HUES64 (cell line): ENCODE measurements around the gene RMND5A.

ENCODE experiments used
- H3K27ac ChIP-seq: 2 replicates; pipeline ENCODE4 v1.7.0; 2013; ENCODE audit warnings: low read depth, low read length, inconsistent platforms
- H3K27me3 ChIP-seq: 2 replicates; pipeline ENCODE4 v1.6.1; 2013; ENCODE audit warnings: mild to moderate bottlenecking, low read length; ENCODE audit not compliant: insufficient read depth
- H3K36me3 ChIP-seq: 2 replicates; pipeline ENCODE4 v1.6.1; 2013; ENCODE audit warnings: mild to moderate bottlenecking, low read length; ENCODE audit not compliant: insufficient read depth
- H3K4me1 ChIP-seq: 2 replicates; pipeline ENCODE4 v1.6.1; 2013; ENCODE audit warnings: mild to moderate bottlenecking, low read length, moderate library complexity; ENCODE audit not compliant: insufficient read depth
- H3K4me3 ChIP-seq: 2 replicates; pipeline ENCODE4 v1.5.1; 2013; ENCODE audit warnings: mild to moderate bottlenecking, low read length, moderate library complexity
- H3K9ac ChIP-seq: 2 replicates; pipeline ENCODE4 v1.6.1; 2013; ENCODE audit warnings: mild to moderate bottlenecking, low read depth, low read length
- H3K9me3 ChIP-seq: 2 replicates; pipeline ENCODE4 v1.6.1; 2013; ENCODE audit warnings: low read depth, low read length; ENCODE audit not compliant: insufficient read depth
- WGBS: fragments of 150-250, 120-280 bp; methylation state at CpG from one replicate; pipeline ENCODE4 v1.1.7; 2013; ENCODE audit warnings: missing lambda C conversion rate; 5-methylcytosine and 5-hydroxymethylcytosine counted together

The RMND5A gene

GRCh38 chr2:86785456-86785855 is 65.4 kb downstream of the RMND5A start:
- no peaks in the 10 kb centered on the region for H3K4me1 ChIP-seq
- no peak overlapping the region for H3K9ac ChIP-seq
- H3K36me3 ChIP-seq, result no peaks in the 10 kb centered on the region
- H3K27ac ChIP-seq, result no peak overlapping the region
- 89% methylated on average over 7 of the region's 9 CpGs for WGBS
- H3K9me3 ChIP-seq, result no peaks in the 10 kb centered on the region
- no peak overlapping the region for H3K4me3 ChIP-seq
- H3K27me3 ChIP-seq, result peaks cover 42% of the 10 kb centered on the region

- 0 out of 2 replicates have a peak, but pooled peaks cover 2% of the 10 kb centered on the region for H3K4me1 ChIP-seq
- H3K36me3 ChIP-seq, result no peaks in the 10 kb centered on the region
- peaks cover 48% of the 10 kb centered on the region for H3K27me3 ChIP-seq
- 81% methylated on average over 10 of the region's 10 CpGs for WGBS
- H3K4me3 ChIP-seq, result no peak overlapping the region
- no peaks in the 10 kb centered on the region for H3K9me3 ChIP-seq
- no peak overlapping the region for H3K9ac ChIP-seq
- H3K27ac ChIP-seq, result no peak overlapping the region
Observed at GRCh38 chr2:86786001-86786536, 66.0 kb downstream of the RMND5A start.

GRCh38 chr2:86787736-86788135 is 67.6 kb downstream of the RMND5A start:
- H3K27ac ChIP-seq, result no peak overlapping the region
- H3K27me3 ChIP-seq, result peaks cover 65% of the 10 kb centered on the region
- no peaks in the 10 kb centered on the region for H3K9me3 ChIP-seq
- no peak overlapping the region for H3K9ac ChIP-seq
- H3K4me1 ChIP-seq, result peaks cover 7% of the 10 kb centered on the region; the same call in 1 of the 2 replicates
- 60% methylated on average over 2 of the region's 2 CpGs for WGBS
- H3K36me3 ChIP-seq, result no peaks in the 10 kb centered on the region
- no peak overlapping the region for H3K4me3 ChIP-seq

- 75% methylated on average over 7 of the region's 7 CpGs for WGBS
- Histone ChIP-seq H3K9ac (no peak overlapping the region), H3K27me3 (peaks cover 69% of the 10 kb centered on the region)
Observed at GRCh38 chr2:86788165-86788564, 68.1 kb downstream of the RMND5A start.

GRCh38 chr2:86788881-86789686 is 69.0 kb downstream of the RMND5A start:
- peaks cover 7% of the 10 kb centered on the region; the same call in 1 of the 2 replicates for H3K4me1 ChIP-seq
- no peak overlapping the region for H3K9ac ChIP-seq
- H3K27me3 ChIP-seq, result peaks cover 75% of the 10 kb centered on the region
- WGBS, result 7% methylated on average over 64 of the region's 64 CpGs
- H3K27ac ChIP-seq, result no peak overlapping the region
- H3K9me3 ChIP-seq, result no peaks in the 10 kb centered on the region
- peak overlapping the region; percentile 41 for H3K4me3 ChIP-seq
- no peaks in the 10 kb centered on the region for H3K36me3 ChIP-seq

More at GRCh38 chr2:86788165-86788564, 68.1 kb downstream of the RMND5A start:
- Histone ChIP-seq H3K27ac (no peak overlapping the region), H3K4me3 (no peak overlapping the region), H3K36me3 (no peaks in the 10 kb centered on the region), H3K4me1 (peaks cover 7% of the 10 kb centered on the region; the same call in 1 of the 2 replicates), H3K9me3 (no peaks in the 10 kb centered on the region)

- no peak overlapping the region for H3K9ac ChIP-seq
- no peak overlapping the region for H3K27ac ChIP-seq
- peaks cover 78% of the 10 kb centered on the region for H3K27me3 ChIP-seq
- no peaks in the 10 kb centered on the region for H3K9me3 ChIP-seq
- no peaks in the 10 kb centered on the region for H3K36me3 ChIP-seq
- 19% methylated on average over 40 of the region's 40 CpGs for WGBS
- H3K4me1 ChIP-seq, result peaks cover 7% of the 10 kb centered on the region; the same call in 1 of the 2 replicates
- H3K4me3 ChIP-seq, result peak overlapping the region; percentile 38
Observed at GRCh38 chr2:86789687-86790133, 69.6 kb downstream of the RMND5A start.

- Histone ChIP-seq H3K9ac (no peak overlapping the region), H3K27me3 (peaks cover 83% of the 10 kb centered on the region), H3K36me3 (no peaks in the 10 kb centered on the region), H3K4me1 (peaks cover 7% of the 10 kb centered on the region; the same call in 1 of the 2 replicates), H3K4me3 (peak overlapping the region; percentile 38), H3K9me3 (no peaks in the 10 kb centered on the region), H3K27ac (no peak overlapping the region)
- 12% methylated on average over 40 of the region's 40 CpGs for WGBS
Observed at GRCh38 chr2:86790134-86790675, 70.1 kb downstream of the RMND5A start.

GRCh38 chr2:86790676-86791572 is 70.8 kb downstream of the RMND5A start, which contains the start of gene CD8A:
CD8A (minus strand) TSS chr2:86790913; CDS start chr2:86790825, 88 bp downstream.
- H3K27ac ChIP-seq, result no peak within 1 kb of the TSS
- H3K4me3 ChIP-seq, result peak within 1 kb of the TSS; percentile 38
- 2% methylated on average over 57 of the region's 57 CpGs for WGBS

GRCh38 chr2:86791573-86791972 is 71.5 kb downstream of the RMND5A start:
- WGBS, result 40% methylated on average over 7 of the region's 7 CpGs
- peak overlapping the region; percentile 37 for H3K4me3 ChIP-seq
- H3K9me3 ChIP-seq, result peaks cover 10% of the 10 kb centered on the region; the same call in 1 of the 2 replicates
- H3K27ac ChIP-seq, result no peak overlapping the region
- no peak overlapping the region for H3K9ac ChIP-seq
- no peaks in the 10 kb centered on the region for H3K36me3 ChIP-seq
- peaks cover 7% of the 10 kb centered on the region; the same call in 1 of the 2 replicates for H3K4me1 ChIP-seq
- H3K27me3 ChIP-seq, result peaks cover 79% of the 10 kb centered on the region

More at GRCh38 chr2:86790676-86791572, 70.8 kb downstream of the RMND5A start, which contains the start of gene CD8A:
- Histone ChIP-seq H3K27me3 (peaks cover 84% of the 10 kb centered on the region), H3K4me1 (peaks cover 7% of the 10 kb centered on the region; the same call in 1 of the 2 replicates), H3K9ac (no peak within 1 kb of the TSS), H3K9me3 (peaks cover 3% of the 10 kb centered on the region; the same call in 1 of the 2 replicates), H3K36me3 (no peaks in the 10 kb centered on the region)

GRCh38 chr2:86793752-86794151 is 73.7 kb downstream of the RMND5A start:
- no peak overlapping the region for H3K9ac ChIP-seq
- peaks cover 61% of the 10 kb centered on the region for H3K27me3 ChIP-seq
- H3K36me3 ChIP-seq, result no peaks in the 10 kb centered on the region
- no peak overlapping the region for H3K4me3 ChIP-seq
- H3K27ac ChIP-seq, result no peak overlapping the region
- H3K9me3 ChIP-seq, result peaks cover 12% of the 10 kb centered on the region; the same call in 1 of the 2 replicates
- peaks cover 7% of the 10 kb centered on the region; the same call in 1 of the 2 replicates for H3K4me1 ChIP-seq
- 90% methylated on average over 4 of the region's 4 CpGs for WGBS
